Stimulated activated CD8-positive, alpha-beta memory T cell treated with anti-CD3 and anti-CD28 coated beads, Interleukin-4, amount 100 ng/mL, for 24 hours (primary cell): ENCODE results near the gene SMAD1.

Experiments used
- DNase-seq: peaks from one replicate; pipeline ENCODE4 v3.0.0-alpha.2; 2020; ENCODE audit warnings: low read depth

SMAD1 gene

DNA sequence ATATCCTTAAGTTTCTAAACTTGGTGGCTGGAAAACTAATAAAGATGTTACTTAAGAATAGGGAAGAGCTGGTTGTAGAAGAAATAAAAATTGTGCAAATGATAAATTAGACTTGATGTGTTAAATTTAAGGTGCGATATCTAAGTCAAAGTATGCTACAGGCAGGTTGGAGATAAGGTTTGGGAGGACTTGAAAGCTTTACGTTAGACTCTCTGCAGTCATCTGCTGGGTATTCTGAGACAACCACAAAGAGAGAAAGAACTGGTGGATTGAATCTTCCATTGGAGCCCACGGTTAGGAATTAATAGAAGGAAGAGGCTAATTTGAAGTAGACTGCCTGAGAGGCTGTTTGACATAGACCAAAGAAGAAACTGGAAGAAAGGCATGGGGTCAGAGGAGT lies 7.9 kb downstream of the SMAD1 start:
- no peak for DNase-seq

DNA sequence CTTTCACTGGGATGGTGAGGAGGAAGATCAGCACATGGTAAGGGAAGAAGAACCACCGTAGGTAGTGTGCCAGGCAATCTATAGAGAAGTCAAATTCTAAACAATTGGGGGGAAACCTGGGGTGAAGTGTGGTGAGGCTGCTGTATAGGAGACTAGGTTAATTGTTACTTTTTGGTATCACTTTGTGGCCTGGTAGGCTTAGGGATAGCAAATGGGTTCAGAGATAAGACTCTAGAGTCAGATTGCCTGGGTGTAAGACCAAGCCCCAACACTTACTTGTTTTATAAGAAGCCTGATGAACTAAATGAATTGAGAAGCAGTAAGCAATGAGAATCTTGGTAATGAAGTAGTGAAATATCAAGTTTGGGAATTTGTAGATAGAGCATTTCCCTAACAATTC lies 8.7 kb downstream of the SMAD1 start:
- DNase-seq: no peak

DNA sequence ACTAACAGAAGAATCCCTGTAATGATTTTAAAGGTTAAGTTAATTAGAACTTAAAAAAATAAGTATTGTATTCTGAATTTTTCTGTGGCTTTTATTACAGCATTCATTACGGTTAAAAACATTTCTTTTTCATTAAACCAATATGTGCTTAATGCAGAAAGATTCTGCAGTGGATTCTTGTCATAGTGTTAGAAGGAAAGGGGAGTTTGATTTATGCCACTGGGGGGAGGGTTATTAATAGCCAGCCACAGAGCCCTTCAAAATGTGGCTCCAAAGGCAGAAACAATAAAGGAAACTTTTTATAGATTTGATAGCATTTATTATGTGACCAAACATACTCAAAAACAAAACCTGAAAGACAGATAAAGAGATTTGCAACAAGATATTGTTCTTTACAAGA lies 9.1 kb downstream of the SMAD1 start:
- no peak for DNase-seq

DNA sequence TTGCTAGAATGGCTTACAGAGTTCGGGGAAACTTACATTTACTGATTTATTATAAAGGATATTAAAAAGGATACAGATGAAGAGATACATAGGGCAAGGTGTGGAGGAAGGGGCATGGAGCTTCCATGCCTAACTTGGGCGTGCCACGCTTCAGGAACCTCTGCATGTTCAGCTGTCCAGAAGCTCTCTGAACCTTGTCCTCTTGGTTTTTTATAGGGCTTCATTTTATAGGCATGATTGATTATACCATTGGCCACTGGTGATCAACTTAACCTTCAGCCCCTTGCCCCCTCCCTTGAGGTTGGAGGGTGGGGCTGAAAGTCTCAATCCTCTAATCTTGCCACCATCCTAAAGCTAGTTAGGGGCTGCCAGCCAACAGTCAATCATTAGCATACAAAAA lies 10.7 kb downstream of the SMAD1 start:
- DNase-seq: no peak

DNA sequence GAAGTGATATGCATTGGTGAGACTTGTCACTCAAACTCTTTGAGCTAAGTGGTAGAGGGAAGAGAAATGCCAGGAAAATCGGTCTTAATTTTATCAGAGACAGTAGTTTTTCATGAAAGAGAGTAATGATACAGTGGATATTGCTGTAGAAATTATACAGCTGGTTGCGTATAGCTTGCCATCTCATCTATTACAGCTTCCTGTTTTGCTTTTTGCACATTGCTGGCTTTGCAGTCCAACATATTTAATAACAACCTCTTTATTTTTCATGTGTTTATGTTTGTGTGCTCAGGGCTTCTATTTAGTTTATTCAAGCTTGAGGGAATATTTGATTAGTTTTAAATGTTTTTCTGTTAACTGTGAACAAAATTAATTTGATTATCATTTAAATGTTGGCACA lies 11.5 kb downstream of the SMAD1 start:
- DNase-seq: no peak

DNA sequence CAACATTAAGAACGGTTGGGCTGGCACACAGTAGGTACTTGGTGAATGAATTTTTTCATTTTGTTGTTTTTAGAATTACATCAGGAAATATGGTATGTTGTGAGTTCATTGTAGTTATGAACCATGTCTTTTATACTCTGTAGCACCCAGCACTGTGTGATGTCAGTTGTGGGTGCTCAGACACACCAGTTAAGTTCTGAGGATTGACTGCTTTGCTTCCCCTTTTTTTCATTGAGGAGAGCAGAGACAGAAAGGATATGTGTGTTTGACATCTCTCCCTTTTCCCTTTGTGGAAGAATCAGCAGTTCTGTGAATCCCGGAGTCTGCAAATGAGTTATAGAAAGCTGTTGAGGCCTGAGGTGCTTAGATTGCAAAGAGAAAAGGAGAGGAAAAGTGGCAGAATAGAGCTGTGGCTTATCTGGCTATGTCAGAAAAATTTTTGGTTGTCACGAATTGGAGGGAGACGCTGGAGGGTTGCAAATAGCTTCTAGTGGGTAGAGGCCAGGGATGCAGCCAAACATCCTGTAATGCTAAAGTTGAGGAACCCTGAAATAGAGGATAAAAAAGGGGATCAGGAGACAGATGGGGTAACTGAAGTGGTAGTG lies 13.1 kb downstream of the SMAD1 start:
- DNase-seq: no peak

DNA sequence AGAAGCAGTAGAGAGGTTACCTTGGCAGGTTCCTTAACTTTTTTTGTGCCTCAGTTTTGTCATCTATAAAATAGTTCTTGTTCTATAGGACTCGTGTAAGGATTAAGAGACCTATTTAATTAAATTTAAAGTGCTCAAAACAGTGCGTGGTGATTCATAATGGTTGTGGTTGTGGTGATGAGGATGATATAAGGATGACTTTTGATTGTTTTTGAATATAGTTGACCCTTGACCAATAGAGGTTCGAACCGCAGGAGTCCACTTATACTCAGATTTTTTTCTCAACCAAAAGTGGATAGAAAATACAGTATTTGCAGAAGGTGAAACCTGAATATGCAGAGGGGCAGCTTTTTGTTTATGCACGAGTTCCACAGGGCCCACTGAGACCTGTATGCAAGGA lies 14.6 kb downstream of the SMAD1 start:
- DNase-seq: no peak

DNA sequence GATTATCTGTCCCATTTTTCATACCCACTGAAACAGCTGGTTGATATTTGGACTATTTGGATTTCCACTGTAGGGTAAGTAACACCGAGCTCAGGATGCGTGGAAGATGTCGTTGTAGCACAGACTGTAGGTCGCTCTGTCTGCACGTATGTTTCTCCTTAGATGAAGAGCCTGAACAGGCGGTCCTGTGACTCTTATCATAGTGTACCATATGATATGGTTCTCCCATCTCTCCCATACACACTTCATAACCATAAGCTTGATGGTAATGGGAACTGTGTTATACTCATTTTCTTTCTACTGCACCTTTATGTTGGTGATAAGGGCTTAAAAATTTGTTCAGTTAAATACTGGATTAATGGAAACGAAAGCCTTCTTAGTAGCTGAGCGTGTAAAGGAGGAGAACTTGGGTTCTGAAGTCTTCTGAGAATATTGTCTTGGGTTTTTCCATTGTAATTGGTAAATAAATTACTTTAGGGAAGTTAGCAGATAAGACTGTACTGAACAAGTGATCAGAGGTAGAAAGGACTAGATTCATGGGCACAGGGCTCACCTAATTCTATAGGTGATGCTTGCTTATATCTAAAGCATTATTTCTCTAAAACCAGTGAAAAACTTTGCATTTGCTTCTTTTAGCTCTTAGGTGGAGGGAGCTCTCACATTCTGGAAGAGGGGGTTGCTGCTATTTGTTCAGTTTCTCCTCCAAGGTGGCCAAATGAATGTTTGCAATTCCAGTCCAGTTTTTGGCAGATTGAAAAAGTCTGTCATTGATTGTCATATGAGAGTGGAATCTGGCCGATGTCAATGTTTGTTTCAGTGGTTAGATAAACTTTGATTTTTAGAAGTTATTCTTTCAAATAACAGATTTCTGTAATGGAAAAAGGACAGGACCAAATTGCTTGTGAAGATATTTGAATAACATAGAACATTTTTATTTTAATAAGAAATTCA lies 15.8 kb downstream of the SMAD1 start:
- no peak for DNase-seq

DNA sequence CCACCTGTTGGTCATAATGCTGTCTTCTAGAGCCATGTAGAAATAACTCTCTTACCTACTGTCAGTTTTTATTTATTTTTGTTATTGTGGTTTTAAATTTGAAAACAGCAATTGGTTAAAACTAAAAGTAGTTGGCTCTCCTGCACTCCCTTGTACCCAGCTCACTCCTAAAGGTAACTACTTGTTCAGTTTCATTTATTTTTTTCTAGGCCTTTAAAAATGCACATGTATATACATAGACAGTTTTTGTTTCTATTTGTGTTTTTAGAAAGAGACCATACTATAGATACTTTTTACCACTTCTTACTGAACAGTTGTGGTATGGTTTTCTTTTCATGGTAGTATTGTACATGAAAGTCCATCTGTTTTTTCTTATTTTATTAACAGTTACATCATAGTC lies 16.8 kb downstream of the SMAD1 start:
- no peak for DNase-seq

DNA sequence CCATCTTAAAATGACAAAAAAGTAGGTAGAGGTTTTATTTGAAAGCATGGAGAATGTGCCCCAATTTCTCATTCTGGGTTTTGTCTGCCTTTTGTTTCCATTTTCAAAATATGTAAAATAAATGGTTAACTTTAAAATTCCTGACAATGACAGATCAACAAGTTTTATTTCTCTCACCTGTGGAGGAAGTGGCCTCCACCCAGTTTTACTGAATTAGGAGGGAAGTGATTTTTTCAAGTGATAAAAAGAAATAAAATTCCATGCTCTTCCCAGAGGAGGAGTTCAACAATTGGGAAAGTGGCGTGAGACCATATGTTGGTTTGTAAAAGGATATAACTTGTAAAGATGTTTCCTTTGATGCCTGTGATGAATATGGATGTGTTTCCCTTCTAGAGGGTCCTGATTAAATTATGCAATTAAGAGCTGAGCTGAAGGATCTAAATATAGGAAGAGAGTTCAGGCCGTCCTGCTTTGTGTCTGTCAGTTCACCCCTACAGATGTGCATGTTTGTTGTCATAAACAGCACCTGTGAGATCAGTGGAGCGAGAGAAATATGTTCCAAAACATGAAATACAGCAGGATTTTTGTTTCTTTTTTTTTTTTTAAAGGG lies 19.5 kb downstream of the SMAD1 start:
- DNase-seq: no peak

DNA sequence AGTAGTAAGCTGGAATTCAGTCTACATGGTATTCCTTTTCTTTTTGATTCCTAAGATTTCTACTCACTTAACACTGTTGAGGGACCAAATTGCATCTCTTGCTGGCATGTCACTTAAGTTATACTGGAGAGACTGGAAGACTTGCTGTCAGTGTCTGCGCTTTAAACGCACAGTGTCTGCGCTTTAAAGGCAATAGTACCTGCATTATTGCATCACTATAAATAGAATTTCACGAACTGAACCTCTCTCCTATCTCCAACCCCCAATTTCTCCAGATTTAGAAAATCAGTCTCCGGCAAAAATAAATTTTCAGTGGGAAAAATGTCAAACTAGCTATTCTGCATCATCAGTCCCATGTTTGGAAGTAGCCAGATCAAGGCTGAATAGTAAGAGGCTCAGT lies 21.2 kb downstream of the SMAD1 start:
- DNase-seq: no peak

DNA sequence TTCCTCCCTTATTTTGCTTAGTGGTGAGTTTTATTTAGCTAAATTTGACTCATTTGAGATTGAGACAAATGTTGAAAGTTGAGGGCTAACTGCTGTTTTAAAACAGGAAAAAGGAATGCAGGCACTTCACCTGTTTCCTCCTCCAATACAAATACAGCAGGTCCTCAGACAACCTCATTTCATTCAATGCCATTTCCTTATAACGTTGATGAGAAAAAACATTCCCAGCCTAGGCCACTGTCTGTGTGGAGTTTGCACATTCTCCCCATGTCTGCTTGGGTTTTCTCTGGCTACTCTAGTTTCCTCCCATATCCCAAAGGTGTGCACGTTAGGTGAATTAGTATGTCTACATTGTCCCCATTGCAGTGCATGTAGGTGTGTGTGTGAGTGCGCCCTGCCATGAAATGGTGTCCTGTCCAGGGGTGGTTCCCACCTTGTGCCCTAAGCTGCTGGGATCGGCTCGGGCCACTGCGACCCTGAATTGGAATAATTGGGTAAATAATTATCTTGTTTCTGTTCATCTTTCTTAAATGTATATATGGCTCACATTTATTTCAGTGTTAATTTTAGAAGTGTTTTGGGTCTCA lies 21.9 kb downstream of the SMAD1 start:
- DNase-seq: no peak

DNA sequence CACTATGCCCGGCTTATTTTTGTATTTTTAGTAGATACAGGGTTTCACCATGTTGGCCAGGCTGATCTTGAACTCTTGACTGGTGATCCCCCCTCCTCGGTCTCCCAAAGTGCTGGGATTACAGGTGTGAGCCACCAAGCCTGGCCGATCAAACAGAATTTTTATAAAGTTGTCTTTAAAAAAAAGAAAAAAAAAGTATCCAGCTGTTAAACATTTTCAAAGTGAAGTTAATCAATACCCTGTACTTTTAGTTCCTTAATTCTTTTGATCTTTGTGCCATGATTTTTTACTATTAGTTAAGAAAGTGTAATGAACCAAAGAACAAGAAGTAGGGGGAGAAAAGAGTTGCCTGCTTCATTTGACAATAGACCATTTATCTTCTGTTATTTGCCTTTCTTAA lies 24.3 kb downstream of the SMAD1 start:
- DNase-seq: no peak

DNA sequence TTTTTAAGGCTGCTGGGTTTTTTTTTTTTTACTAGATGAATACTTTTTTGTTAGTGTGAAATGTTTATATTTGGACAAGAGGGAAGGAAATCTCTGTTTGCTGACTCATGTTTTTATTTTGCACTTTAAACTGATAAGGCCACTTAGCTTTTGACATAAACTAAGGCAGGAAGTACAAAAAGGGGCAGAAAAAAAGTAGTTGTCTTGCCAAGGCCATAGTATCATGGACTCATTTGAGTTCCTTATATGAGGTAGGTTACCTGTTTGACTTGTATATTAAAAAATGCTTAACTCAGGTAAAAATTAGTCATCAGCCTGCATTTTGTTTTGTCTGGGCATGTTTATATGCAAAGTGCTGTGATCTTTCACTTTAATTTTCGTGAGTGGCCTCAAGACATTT lies 26.0 kb downstream of the SMAD1 start:
- DNase-seq: no peak

DNA sequence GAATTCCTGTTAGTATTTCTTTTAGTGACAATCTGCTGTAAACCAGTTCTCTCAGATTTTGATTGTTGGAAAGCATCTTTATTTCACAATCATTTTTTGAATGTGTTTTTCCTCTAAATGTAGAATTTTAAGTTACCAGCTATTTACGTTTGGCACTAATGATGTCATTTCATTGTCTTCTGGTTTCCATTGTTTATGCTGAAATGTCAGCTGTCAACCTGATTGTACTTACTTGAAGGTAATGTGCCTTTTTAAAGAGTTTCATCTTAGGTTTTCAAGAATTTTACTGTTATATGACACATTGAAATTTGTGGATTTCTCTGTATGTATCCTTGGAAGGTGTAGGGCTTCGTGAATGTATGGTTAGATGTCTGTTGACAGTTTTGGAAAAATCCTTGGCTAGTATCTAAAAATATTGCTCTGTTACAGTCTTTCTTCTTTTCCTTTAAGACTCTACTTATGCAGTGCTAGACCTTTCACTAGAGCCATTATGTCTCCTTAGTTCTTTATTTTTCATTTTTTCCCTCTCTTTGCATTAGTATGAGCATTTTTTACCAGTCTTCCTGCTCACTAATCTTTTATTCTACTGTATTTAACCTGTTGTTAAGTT lies 30.4 kb downstream of the SMAD1 start:
- no peak for DNase-seq

DNA sequence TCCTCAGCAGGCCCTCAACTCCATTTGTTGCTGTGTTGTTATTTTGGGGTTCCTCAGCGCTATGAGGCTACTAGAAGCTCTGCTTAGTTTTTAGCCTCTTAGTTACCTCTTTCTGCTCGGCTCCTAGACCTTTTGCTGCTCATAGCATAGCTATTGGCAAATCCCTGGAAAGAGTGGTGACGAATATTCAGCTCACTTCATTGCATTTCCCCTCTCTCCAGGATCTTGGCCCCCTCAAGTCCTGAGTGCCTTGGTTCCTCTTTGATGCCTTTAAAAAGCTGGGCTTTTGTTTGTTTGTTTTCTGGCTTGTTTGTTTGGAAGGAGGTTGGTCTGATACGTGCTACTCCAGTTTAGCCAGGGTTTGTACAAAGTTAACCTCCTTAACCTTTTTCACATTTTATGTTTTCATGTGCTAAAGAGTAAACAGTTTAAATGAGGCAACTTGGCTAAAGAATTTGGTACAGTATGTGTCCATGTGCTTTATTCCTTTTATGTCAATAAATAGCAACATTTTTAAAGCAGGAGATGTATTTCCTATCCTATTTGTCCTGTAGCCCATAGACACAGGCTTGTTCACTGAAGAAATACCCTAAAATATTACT lies 31.5 kb downstream of the SMAD1 start:
- DNase-seq: no peak

DNA sequence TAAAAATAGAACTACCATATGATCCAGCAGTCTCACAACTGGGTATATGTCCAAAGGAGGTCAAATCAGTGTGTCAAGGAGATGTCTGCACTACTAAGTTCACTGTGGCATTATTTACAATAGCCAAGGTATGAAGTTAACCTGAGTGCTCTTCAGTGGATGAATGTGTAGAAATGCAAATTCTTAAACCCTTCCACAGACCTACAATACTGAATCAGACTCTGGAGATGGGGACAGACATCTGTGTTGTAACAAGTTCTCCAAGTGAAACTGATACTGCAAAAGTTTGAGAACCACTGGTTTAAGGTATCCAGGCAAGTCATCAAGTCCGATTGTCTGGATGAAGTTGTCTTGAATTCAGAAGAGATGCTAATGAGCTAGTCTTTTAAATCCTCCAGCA lies 38.5 kb downstream of the SMAD1 start:
- no peak for DNase-seq

DNA sequence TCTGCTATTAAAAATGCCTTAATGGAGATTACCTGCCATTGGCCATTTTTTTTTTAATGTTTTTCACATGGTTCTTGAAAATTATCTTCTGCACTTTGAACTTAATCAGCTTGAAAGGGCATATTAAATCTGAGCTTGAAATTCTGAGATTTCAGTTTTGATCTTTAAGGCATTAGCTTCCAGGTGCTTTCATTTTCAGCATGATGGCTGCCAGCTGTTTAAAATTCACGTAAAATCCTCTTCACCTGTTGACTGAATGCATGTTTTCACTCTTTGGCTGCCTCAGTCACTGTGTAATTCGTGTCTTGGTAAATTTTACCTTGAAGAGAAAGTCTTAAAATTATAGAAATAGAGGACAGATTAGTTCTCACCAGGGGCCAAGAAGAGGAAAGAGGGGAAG lies 39.6 kb downstream of the SMAD1 start:
- no peak for DNase-seq

DNA sequence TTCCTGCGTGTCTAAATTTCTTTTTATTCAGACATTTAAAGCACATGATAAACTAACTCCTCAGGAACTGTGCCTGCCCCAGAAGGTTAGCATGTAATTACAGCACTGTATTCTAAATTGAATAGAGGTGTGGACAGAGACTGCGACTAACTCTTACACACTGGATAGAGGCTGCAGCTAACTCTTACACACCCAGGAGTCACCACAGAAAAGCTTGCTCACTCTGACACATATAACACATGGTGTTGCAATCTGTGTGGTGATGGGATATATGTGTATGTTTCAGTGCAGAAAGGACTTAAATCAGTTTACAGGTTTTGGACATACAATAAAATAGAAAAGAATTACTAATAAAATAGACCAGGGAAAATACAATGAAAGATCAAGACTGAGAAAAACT lies 41.5 kb downstream of the SMAD1 start:
- no peak for DNase-seq

DNA sequence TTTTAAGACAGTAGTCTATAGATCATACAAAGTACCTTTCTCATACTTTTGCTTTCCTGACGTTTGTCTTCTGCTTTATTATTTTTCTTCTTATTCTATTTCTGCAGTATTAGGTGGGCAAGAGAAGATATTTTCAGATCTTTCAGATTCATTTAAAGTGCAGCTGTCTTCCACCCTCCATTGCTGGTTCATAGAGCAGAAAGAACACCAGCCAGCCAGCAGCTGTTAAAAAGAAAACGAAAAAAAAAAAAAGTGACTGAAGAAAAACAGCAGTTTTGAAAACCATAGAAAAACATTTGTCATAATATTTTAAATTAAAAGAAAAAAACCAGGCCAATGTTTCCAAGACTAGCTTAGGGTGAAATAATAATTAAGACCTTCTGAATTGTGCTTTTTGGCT lies 42.9 kb downstream of the SMAD1 start:
- DNase-seq: no peak

DNA sequence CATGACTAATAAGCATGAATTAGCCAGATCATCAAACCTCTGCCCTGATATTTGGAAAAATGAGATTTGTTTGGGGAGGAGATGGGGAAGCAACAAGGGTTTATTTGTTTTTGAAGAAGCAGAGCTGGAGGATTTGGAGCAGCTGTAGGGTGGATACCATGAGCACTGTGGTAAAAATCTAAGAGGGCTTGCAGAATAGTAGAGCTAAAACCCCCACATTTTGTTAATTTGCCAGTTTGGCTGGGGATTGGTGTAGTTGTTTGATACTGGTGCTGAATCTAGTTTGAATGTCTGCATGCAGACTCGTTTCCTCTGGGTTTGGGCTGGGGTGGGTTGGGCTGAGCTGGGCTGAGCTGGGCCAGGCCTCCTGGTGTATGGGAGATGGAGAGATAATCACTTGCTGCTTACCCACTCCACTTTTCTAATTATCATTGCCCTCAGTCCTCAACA lies 43.7 kb downstream of the SMAD1 start:
- DNase-seq: no peak

DNA sequence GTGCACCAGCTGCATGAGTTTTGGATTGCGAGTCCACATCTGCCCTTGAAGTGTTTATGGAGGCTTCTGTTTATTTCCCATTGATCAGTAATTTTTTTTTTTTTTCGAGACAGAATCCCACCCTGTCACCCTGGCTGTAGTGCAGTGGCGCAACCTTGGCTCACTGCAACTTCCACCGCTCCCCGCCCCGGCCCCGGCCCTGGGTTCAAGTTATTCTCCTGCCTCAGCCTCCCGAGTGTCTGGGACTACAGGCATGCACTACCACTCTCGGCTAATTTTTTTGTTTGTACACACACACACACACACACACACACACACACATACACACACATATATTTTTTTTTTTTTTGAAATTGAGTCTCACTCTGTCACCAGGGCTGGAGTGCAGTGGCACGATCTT lies 46.1 kb downstream of the SMAD1 start:
- no peak for DNase-seq
